Measurements from ENCODE around the gene RIC8A.

RIC8A gene

DNA sequence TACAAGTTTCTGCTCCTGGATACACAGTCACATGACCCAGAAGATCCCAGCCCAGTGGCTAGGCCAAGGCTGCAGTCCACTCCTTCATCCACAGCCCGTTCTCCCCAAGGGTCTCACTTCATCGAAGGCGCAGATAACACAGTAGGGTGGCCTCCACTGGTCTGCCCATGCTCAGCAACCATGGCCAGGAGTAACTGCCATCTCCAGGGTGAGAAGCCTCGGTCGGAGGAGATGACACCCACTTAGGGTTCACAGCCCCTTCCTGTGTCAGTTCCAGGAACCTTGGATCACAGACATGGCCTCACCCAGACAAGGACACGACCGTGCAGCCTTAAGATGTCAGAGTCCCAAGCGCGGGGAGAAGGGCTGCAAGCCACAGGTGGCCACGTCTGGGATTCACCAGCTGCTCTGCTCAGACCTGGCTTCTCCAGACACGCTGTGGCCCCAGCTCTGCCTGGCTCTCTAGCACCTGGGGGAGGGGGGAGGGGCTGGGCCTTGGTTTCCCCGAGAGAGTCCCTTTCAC is 2.9 kb upstream of the RIC8A start:
- no peak for DNase-seq

GRCh38 chr11:205221-206001 is 2.1 kb upstream of the RIC8A start:
- no peak for DNase-seq

GRCh38 chr11:206002-206384 is 1.5 kb upstream of the RIC8A start:
- no peak for DNase-seq

- no peak for DNase-seq
These were observed 841 bp upstream of the RIC8A start for GRCh38 chr11:206526-207207.

GRCh38 chr11:207863-208180 is 314 bp downstream of the RIC8A start:
- no peak for DNase-seq

- DNase-seq = peak; percentile 81
These were observed 841 bp downstream of the RIC8A start for GRCh38 chr11:208181-208916.

DNA sequence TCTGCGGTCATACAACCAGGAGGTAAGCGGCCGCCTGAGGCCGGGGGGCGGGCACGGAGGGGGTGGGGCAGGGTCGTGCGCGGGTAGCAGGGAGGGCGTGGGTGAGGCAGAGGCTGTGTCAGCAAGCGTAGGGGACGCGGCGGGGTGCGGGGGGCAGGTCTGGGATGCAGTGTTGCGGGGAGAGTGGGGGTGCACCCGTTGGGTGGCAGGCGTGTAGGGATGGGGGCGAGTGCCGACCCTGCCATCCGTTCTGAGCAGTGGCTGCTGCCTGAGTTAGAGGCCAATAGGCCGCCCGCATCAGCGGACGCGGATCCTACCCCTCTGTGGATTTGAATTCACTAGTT is 1.4 kb downstream of the RIC8A start:
- DNase-seq = no peak

DNA sequence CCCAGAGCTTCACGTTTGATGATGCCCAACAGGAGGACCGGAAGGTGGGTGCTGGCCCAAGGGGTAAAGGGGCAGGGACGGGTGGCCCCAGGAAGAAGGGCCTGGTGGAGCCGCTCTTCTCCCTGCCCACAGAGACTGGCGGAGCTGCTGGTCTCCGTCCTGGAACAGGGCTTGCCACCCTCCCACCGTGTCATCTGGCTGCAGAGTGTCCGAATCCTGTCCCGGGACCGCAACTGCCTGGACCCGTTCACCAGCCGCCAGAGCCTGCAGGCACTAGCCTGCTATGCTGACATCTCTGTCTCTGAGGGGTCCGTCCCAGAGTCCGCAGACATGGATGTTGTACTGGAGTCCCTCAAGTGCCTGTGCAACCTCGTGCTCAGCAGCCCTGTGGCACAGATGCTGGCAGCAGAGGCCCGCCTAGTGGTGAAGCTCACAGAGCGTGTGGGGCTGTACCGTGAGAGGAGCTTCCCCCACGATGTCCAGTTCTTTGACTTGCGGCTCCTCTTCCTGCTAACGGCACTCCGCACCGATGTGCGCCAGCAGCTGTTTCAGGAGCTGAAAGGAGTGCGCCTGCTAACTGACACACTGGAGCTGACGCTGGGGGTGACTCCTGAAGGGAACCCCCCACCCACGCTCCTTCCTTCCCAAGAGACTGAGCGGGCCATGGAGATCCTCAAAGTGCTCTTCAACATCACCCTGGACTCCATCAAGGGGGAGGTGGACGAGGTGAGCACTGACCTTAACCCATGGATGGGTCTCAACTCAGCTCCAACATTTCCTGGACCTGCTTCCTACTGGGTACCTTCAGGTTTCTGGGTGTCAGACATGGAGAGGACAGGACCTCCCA is 2.0 kb downstream of the RIC8A start:
- DNase-seq = no peak

- DNase-seq = no peak
These were observed 2.8 kb downstream of the RIC8A start for GRCh38 chr11:210122-210802.

DNA sequence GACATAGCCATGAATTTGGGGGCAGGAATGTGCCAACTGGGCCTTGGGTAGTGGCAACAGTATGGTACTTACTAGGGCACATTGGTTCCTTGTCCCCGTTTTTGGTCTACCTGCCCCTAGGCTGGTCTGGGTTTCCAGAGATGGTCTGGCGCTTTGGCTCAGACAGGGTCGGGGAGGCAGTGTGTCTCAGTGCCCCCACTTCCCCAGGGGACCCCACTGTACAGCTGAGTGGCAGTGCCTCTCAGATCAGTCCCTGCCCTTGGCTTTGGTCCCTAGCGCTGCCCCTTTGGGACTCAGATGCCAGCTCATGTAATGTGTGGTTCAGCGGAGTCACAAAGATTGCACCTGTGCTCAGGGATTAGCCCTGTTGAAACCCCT is 3.3 kb downstream of the RIC8A start:
- no peak for DNase-seq

DNA sequence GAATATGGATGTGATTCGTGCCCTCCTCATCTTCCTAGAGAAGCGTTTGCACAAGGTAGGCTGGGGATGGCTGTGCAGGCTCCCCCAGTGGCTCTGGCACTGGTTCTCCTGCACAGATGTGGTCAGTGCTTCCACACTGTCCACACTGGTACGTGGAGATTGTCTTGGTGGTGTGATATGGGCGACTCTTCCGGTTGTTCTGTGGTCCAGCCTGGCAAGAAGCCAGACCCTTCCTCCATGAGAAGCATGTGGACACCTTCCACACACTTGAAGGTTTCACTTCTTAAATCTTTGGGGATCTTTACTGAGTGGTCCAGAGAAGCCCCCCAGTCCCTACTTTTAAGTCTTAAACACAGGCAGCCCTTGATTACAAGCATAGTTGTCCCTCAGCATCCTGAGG is 3.8 kb downstream of the RIC8A start:
- no peak for DNase-seq

DNA sequence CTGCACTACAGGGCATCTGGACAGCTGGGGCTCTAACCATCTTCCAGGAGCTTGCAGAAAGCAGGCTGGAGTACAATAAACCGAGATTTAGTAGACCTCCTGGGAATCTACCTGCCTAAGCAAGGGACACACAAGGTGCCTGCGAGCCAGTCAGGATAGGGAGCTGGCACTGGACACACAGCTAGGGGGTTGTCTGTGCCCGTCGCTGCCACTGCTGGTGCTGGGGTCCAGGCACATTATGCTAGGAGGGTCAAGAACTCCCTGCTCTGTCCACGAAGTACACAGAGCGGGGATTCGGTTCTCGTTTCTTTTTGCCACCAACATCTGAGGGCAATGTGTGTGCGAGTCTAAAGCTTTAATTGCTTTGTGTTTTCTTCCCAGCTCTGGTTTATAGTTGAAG is 4.2 kb downstream of the RIC8A start:
- DNase-seq = no peak

GRCh38 chr11:212150-213100 is 4.9 kb downstream of the RIC8A start:
- no peak for DNase-seq

DNA sequence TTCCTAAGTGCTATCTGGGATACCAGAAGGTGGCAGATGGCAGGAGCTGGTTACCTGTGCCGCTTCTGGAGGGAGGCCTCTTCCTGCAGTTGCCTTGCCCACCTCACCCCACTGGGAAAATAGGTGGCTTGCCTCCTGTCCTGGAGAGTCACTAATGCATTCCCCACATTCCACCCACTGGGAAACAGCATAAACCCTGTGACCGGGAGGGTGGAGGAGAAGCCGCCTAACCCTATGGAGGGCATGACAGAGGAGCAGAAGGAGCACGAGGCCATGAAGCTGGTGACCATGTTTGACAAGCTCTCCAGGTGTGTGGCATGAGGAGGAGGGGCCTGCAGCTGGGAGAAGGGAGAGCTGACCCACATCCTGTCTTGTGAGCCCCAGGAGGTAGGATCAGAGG is 5.6 kb downstream of the RIC8A start:
- DNase-seq = no peak

DNA sequence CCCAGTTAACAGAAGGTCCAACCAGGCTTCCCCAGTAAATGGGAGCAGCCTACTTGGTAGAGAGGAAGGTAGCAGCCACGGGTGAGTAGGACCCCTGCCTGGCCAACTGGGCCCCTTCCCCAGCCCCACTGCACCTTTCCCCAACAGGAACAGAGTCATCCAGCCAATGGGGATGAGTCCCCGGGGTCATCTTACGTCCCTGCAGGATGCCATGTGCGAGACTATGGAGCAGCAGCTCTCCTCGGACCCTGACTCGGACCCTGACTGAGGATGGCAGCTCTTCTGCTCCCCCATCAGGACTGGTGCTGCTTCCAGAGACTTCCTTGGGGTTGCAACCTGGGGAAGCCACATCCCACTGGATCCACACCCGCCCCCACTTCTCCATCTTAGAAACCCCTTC is 6.6 kb downstream of the RIC8A start:
- DNase-seq = no peak

DNA sequence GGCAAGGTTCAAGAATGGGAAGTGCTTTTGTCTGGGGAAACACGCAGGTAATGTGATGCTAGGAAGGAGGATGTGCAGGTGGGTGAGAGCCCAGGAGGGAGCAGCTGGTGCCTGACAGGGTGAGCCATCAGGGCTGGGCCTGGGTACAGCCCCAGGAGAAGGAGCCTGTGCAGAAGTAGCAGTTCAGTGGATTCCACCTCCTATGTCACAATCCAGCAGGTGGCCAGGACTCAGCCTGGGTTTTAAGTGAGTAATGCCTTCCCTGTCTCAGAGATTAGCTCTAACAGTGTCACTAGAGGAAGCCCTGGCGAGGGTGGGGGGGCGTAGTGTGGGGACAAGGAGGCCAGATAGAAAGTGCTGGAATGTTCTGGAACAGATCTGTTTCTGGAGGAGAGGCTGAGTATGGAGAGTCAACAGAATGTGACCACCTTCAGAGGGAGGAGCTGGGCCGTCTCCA is 8.1 kb downstream of the RIC8A start:
- DNase-seq = no peak

DNA sequence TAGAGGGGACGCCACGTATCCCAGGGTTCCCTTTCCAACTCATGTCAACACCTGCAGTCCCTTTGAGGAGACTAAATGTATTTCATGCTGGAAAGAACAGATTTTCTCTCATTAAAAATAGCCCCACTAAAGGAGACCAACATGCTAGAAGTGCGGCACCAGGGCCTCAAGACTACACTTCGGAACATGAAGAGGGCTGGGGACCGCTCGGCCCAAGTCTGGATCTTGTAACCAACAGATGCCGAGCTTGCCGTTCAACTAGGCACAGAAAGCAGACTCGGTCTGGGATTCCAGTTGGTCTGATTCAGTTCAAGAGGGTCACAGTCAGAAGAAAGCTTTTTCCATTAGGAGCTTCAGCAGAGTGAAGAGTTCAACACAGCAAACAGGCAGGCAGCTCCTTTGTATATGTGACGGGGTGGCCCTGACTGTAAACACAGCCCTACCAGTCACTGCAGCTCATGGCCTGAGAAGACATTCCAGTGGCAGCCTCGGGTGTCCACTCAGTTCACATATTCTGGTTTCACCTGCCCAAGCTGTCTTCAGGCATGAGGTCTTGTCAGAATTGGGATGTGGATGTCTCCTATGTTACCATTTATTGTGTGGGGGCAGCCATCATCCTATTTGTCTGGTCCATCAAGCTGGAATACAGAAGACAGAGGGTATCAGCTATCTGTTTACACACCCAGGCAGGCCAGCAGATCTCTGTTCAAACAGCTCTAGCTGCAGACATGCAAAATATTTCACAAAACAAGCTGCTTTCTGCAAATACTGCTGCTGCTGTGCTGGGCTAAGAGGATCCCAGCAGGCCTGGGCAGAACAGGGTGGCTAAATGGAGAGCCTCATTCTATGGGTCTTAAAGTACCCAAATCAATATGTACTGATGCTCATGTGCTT is 8.8 kb downstream of the RIC8A start:
- DNase-seq = no peak

GRCh38 chr11:217704-218103 is 10.2 kb downstream of the RIC8A start:
- no peak for DNase-seq

- no peak for DNase-seq
These were observed 11.5 kb downstream of the RIC8A start for GRCh38 chr11:218815-219593.
